Suppressor macrophage treated with lipopolysaccharide for 1 hour (primary cell): ENCODE measurements around the gene DAZ2.
"Not testable (repeated sequence)": the region's sequence is repeated elsewhere in the genome, so short reads cannot be mapped to it uniquely, and the experiment has no call there.

Experiments
- DNase-seq, 3 donors: peaks; one replicate each; pipeline ENCODE4 v3.0.0-alpha.2; 2020 to 2022

The DAZ2 gene

GRCh38 chrY:23219233-23219632 lies at the start of gene DAZ2:
Gene DAZ2 (plus strand): TSS chrY:23219533. CDS start chrY:23219741, 208 bp downstream.
- not testable (repeated sequence) for DNase-seq

- DNase-seq, result not testable (repeated sequence)
These were observed 20.4 kb upstream of the DAZ2 start, which contains the start of gene DAZ1 for GRCh38 chrY:23198908-23199307. Gene DAZ1 (minus strand): TSS chrY:23199008. CDS start chrY:23198800, 208 bp downstream.

GRCh38 chrY:23207455-23207854 lies 11.9 kb upstream of the DAZ2 start:
- not testable (repeated sequence) for DNase-seq

GRCh38 chrY:23209802-23210495 lies 9.4 kb upstream of the DAZ2 start:
- not testable (repeated sequence) for DNase-seq

GRCh38 chrY:23210681-23211080 lies 8.7 kb upstream of the DAZ2 start:
- not testable (repeated sequence) for DNase-seq
